Activated T-helper 17 cell treated with anti-CD3 and anti-CD28 coated beads, Interleukin-2, amount 50 U/mL, for 72 hours (primary cell): ENCODE data around the gene RTN4R. TPM values are rescaled to one million over a fixed set of nuclear protein-coding genes. Genes with fewer than 3 reads are reported as not detected.
A peak's percentile ranks its signal among the peaks of the same experiment; 100 is the strongest.
"Not testable (repeated sequence)": the region's sequence is repeated elsewhere in the genome, so short reads cannot be mapped to it uniquely, and the experiment has no call there.

Source experiments
- ATAC-seq: fragments of 150-1000 bp; cut with Tn5 transposase; replicated peaks from 2 replicates; pipeline ENCODE4 v1.10.0; 2021; ENCODE audit warnings: mild to moderate bottlenecking, moderate library complexity
- H3K27ac Mint-ChIP-seq: one replicate; pipeline ENCODE4 v1.8.0; 2022; ENCODE audit warnings: mixed read lengths
- H3K27me3 Mint-ChIP-seq: one replicate; pipeline ENCODE4 v1.8.0; 2022; ENCODE audit warnings: mixed read lengths
- H3K36me3 Mint-ChIP-seq: one replicate; pipeline ENCODE4 v1.8.0; 2022; ENCODE audit warnings: low read depth, mild to moderate bottlenecking, mixed read lengths
- H3K4me1 Mint-ChIP-seq: one replicate; pipeline ENCODE4 v1.8.0; 2022; ENCODE audit warnings: mixed read lengths
- H3K4me3 Mint-ChIP-seq: one replicate; pipeline ENCODE4 v1.8.0; 2022; ENCODE audit warnings: mild to moderate bottlenecking, mixed read lengths
- H3K9me3 Mint-ChIP-seq: one replicate; pipeline ENCODE4 v1.8.0; 2022; ENCODE audit warnings: mixed read lengths
- total RNA-seq, 2 donors: library from RNA; stranded (reverse); gene quantifications; one replicate each; pipeline ENCODE4 v1.2.3, GENCODE V29; 2022

The RTN4R gene
- total RNA-seq, 2 donors from 2014 or later, result 1.4 to 2.6 TPM

GRCh38 chr22:20297414-20298109 lies 29.4 kb upstream of the RTN4R start:
- no peaks in the 10 kb centered on the region for H3K27me3 Mint-ChIP-seq
- H3K27ac Mint-ChIP-seq, result no peak overlapping the region
- ATAC-seq, result no peak
- no peaks in the 10 kb centered on the region for H3K4me1 Mint-ChIP-seq
- H3K36me3 Mint-ChIP-seq, result no peaks in the 10 kb centered on the region
- no peaks in the 10 kb centered on the region for H3K9me3 Mint-ChIP-seq
- peak overlapping the region; percentile 69 for H3K4me3 Mint-ChIP-seq

- no peak overlapping the region for H3K27ac Mint-ChIP-seq
- ATAC-seq, result no peak
- no peaks in the 10 kb centered on the region for H3K4me1 Mint-ChIP-seq
These were observed 28.5 kb upstream of the RTN4R start for GRCh38 chr22:20296598-20296997.

GRCh38 chr22:20295262-20296064 lies 27.3 kb upstream of the RTN4R start:
- no peak overlapping the region for H3K27ac Mint-ChIP-seq
- H3K27me3 Mint-ChIP-seq, result no peaks in the 10 kb centered on the region
- H3K36me3 Mint-ChIP-seq, result no peaks in the 10 kb centered on the region
- H3K4me3 Mint-ChIP-seq, result no peak overlapping the region
- no peaks in the 10 kb centered on the region for H3K9me3 Mint-ChIP-seq
- ATAC-seq, result no peak
- H3K4me1 Mint-ChIP-seq, result no peaks in the 10 kb centered on the region

More at GRCh38 chr22:20296598-20296997, 28.5 kb upstream of the RTN4R start:
- Mint-ChIP-seq H3K9me3 (no peaks in the 10 kb centered on the region), H3K4me3 (no peak overlapping the region), H3K27me3 (no peaks in the 10 kb centered on the region), H3K36me3 (no peaks in the 10 kb centered on the region)

GRCh38 chr22:20292673-20293232 lies 24.6 kb upstream of the RTN4R start:
- no peaks in the 10 kb centered on the region for H3K4me1 Mint-ChIP-seq
- no peaks in the 10 kb centered on the region for H3K9me3 Mint-ChIP-seq
- H3K27me3 Mint-ChIP-seq, result no peaks in the 10 kb centered on the region

GRCh38 chr22:20292108-20292507 lies 24.0 kb upstream of the RTN4R start:
- Mint-ChIP-seq H3K36me3 (no peaks in the 10 kb centered on the region), H3K4me1 (no peaks in the 10 kb centered on the region), H3K27ac (no peak overlapping the region), H3K9me3 (no peaks in the 10 kb centered on the region), H3K27me3 (no peaks in the 10 kb centered on the region), H3K4me3 (no peak overlapping the region)
- no peak for ATAC-seq

More at GRCh38 chr22:20292673-20293232, 24.6 kb upstream of the RTN4R start:
- no peaks in the 10 kb centered on the region for H3K36me3 Mint-ChIP-seq
- ATAC-seq, result no peak
- H3K4me3 Mint-ChIP-seq, result no peak overlapping the region
- H3K27ac Mint-ChIP-seq, result no peak overlapping the region

- Mint-ChIP-seq H3K27me3 (no peaks in the 10 kb centered on the region), H3K9me3 (no peaks in the 10 kb centered on the region), H3K4me1 (no peaks in the 10 kb centered on the region), H3K36me3 (no peaks in the 10 kb centered on the region), H3K4me3 (no peak overlapping the region), H3K27ac (no peak overlapping the region)
- no peak for ATAC-seq
These were observed 23.5 kb upstream of the RTN4R start for GRCh38 chr22:20291604-20292063.

GRCh38 chr22:20291249-20291586 lies 23.1 kb upstream of the RTN4R start:
- H3K27me3 Mint-ChIP-seq, result no peaks in the 10 kb centered on the region
- no peaks in the 10 kb centered on the region for H3K36me3 Mint-ChIP-seq
- H3K4me3 Mint-ChIP-seq, result no peak overlapping the region
- ATAC-seq, result no peak
- no peaks in the 10 kb centered on the region for H3K4me1 Mint-ChIP-seq
- no peak overlapping the region for H3K27ac Mint-ChIP-seq
- no peaks in the 10 kb centered on the region for H3K9me3 Mint-ChIP-seq

GRCh38 chr22:20290578-20291248 lies 22.6 kb upstream of the RTN4R start:
- no peaks in the 10 kb centered on the region for H3K4me1 Mint-ChIP-seq
- no peaks in the 10 kb centered on the region for H3K36me3 Mint-ChIP-seq
- ATAC-seq, result no peak
- no peak overlapping the region for H3K27ac Mint-ChIP-seq
- H3K4me3 Mint-ChIP-seq, result no peak overlapping the region
- H3K27me3 Mint-ChIP-seq, result no peaks in the 10 kb centered on the region
- no peaks in the 10 kb centered on the region for H3K9me3 Mint-ChIP-seq

GRCh38 chr22:20290045-20290392 lies 21.9 kb upstream of the RTN4R start:
- Mint-ChIP-seq H3K27ac (no peak overlapping the region), H3K9me3 (no peaks in the 10 kb centered on the region), H3K27me3 (no peaks in the 10 kb centered on the region), H3K36me3 (no peaks in the 10 kb centered on the region), H3K4me3 (no peak overlapping the region), H3K4me1 (no peaks in the 10 kb centered on the region)
- no peak for ATAC-seq

- not testable (repeated sequence) for ATAC-seq, H3K27me3 Mint-ChIP-seq, H3K4me3 Mint-ChIP-seq, H3K27ac Mint-ChIP-seq, H3K4me1 Mint-ChIP-seq, H3K9me3 Mint-ChIP-seq, H3K36me3 Mint-ChIP-seq
These were observed 21.3 kb upstream of the RTN4R start for GRCh38 chr22:20289182-20290044.

- not testable (repeated sequence) for H3K27me3 Mint-ChIP-seq, H3K9me3 Mint-ChIP-seq, H3K4me1 Mint-ChIP-seq, H3K27ac Mint-ChIP-seq, H3K36me3 Mint-ChIP-seq, ATAC-seq, H3K4me3 Mint-ChIP-seq
These were observed 18.8 kb upstream of the RTN4R start for GRCh38 chr22:20286784-20287423.

GRCh38 chr22:20286312-20286660 lies 18.2 kb upstream of the RTN4R start:
- H3K36me3 Mint-ChIP-seq, H3K4me1 Mint-ChIP-seq, ATAC-seq, H3K27ac Mint-ChIP-seq, H3K4me3 Mint-ChIP-seq, H3K27me3 Mint-ChIP-seq, H3K9me3 Mint-ChIP-seq: not testable (repeated sequence)

- H3K36me3 Mint-ChIP-seq, H3K9me3 Mint-ChIP-seq, H3K4me3 Mint-ChIP-seq, H3K4me1 Mint-ChIP-seq, H3K27ac Mint-ChIP-seq, H3K27me3 Mint-ChIP-seq: not testable (repeated sequence)
- ATAC-seq, result peak; percentile 83
These were observed 17.6 kb upstream of the RTN4R start for GRCh38 chr22:20285473-20286311.
